Embryonic facial prominence (tissue), 1 donor: ENCODE data around the gene WDPCP.
"Not testable (repeated sequence)": the region's sequence is repeated elsewhere in the genome, so short reads cannot be mapped to it uniquely, and the experiment has no call there.

Source experiments
- DNase-seq: peaks from one replicate; pipeline ENCODE4 v3.0.0-alpha.2; 2016; ENCODE audit errors: extremely low spot score

The WDPCP gene

GRCh38 chr2:63588385-63589147, at the start of gene WDPCP, which contains the start of gene MDH1:
TSS of gene WDPCP (minus strand) at chr2:63588477. CDS start at chr2:63588271, 206 bp downstream.
TSS of gene MDH1 (plus strand) at chr2:63588963. CDS start at chr2:63589044, 81 bp downstream.
- DNase-seq, result peak; percentile 99

- no peak for DNase-seq
Measured at GRCh38 chr2:63632382-63632781, 44.1 kb upstream of the WDPCP start.

- DNase-seq, result no peak
Measured at GRCh38 chr2:63631501-63631900, 43.2 kb upstream of the WDPCP start.

- DNase-seq, result no peak
Measured at GRCh38 chr2:63628403-63628942, 40.2 kb upstream of the WDPCP start.

- DNase-seq, result no peak
Measured at GRCh38 chr2:63627866-63628265, 39.6 kb upstream of the WDPCP start.

GRCh38 chr2:63623763-63624162, 35.5 kb upstream of the WDPCP start:
- DNase-seq, result not testable (repeated sequence)

- DNase-seq, result no peak
Measured at GRCh38 chr2:63622751-63623150, 34.5 kb upstream of the WDPCP start.

- no peak for DNase-seq
Measured at GRCh38 chr2:63619328-63619727, 31.1 kb upstream of the WDPCP start.

GRCh38 chr2:63617366-63617765, 29.1 kb upstream of the WDPCP start:
- no peak for DNase-seq

GRCh38 chr2:63614983-63615945, 27.0 kb upstream of the WDPCP start:
- no peak for DNase-seq

- no peak for DNase-seq
Measured at GRCh38 chr2:63614448-63614968, 26.2 kb upstream of the WDPCP start.

GRCh38 chr2:63613391-63613901, 25.2 kb upstream of the WDPCP start:
- no peak for DNase-seq

- no peak for DNase-seq
Measured at GRCh38 chr2:63610525-63610924, 22.2 kb upstream of the WDPCP start.

- not testable (repeated sequence) for DNase-seq
Measured at GRCh38 chr2:63608865-63609264, 20.6 kb upstream of the WDPCP start.

- DNase-seq, result no peak
Measured at GRCh38 chr2:63604666-63605065, 16.4 kb upstream of the WDPCP start.

GRCh38 chr2:63600881-63601460, 12.7 kb upstream of the WDPCP start:
- DNase-seq, result no peak

- DNase-seq, result no peak
Measured at GRCh38 chr2:63598981-63599380, 10.7 kb upstream of the WDPCP start.

GRCh38 chr2:63596401-63596883, 8.2 kb upstream of the WDPCP start:
- no peak for DNase-seq

GRCh38 chr2:63594660-63595059, 6.4 kb upstream of the WDPCP start:
- DNase-seq, result no peak

GRCh38 chr2:63591566-63592175, 3.4 kb upstream of the WDPCP start:
- DNase-seq, result no peak
